DND-41 (cell line): ENCODE data around the gene TRA2B.

Experiments
- ATAC-seq: fragments of 200-7000 bp; cut with Tn5 transposase; 3 replicates; pipeline ENCODE4 v1.9.1; 2021; ENCODE audit warnings: low read depth; ENCODE audit not compliant: insufficient read depth
- DNase-seq: peaks from one replicate; pipeline ENCODE4 v3.0.0-alpha.2; 2020
- H2AFZ ChIP-seq: 2 replicates; pipeline ENCODE4 v1.6.0; 2012; ENCODE audit warnings: low read depth, low read length
- H3K27ac ChIP-seq: 2 replicates; pipeline ENCODE4 v1.5.1; 2012; ENCODE audit warnings: low read length, inconsistent platforms
- H3K27me3 ChIP-seq: fragments of 200-600 bp; sonication (generic); 2 replicates; pipeline ENCODE4 v1.6.0; 2012; ENCODE audit warnings: low read length, mild to moderate bottlenecking, inconsistent platforms; ENCODE audit not compliant: insufficient read depth, poor library complexity
- H3K36me3 ChIP-seq: 2 replicates; pipeline ENCODE4 v1.5.1; 2012; ENCODE audit warnings: low read length, inconsistent platforms; ENCODE audit not compliant: insufficient read depth
- H3K4me1 ChIP-seq: 2 replicates; pipeline ENCODE4 v1.5.1; 2012; ENCODE audit warnings: mild to moderate bottlenecking, low read length; ENCODE audit not compliant: insufficient read depth
- H3K4me2 ChIP-seq: 2 replicates; pipeline ENCODE4 v1.6.0; 2012; ENCODE audit warnings: mild to moderate bottlenecking, moderate library complexity, low read length, inconsistent platforms; ENCODE audit not compliant: insufficient read depth
- H3K4me3 ChIP-seq, 2 experiments: fragments of 200-600 bp in 1 of 2; shearing (Covaris generic) in 1 of 2; 2 replicates each; pipeline ENCODE4 v1.5.1; 2012 to 2016; ENCODE audit warnings: inconsistent platforms in 2 of 2, low read length in 2 of 2, mild to moderate bottlenecking in 2 of 2, low read depth in 1 of 2, moderate library complexity in 1 of 2
- H3K79me2 ChIP-seq: 2 replicates; pipeline ENCODE4 v1.6.0; 2012; ENCODE audit warnings: low read length, inconsistent platforms; ENCODE audit not compliant: insufficient read depth
- H3K9ac ChIP-seq: 2 replicates; pipeline ENCODE4 v1.6.0; 2012; ENCODE audit warnings: low read depth, mild to moderate bottlenecking, inconsistent platforms, low read length, moderate library complexity
- H3K9me3 ChIP-seq: 2 replicates; pipeline ENCODE4 v1.5.1; 2012; ENCODE audit warnings: low read length, moderate library complexity, mild to moderate bottlenecking, inconsistent platforms; ENCODE audit not compliant: insufficient read depth, severe bottlenecking
- H4K20me1 ChIP-seq: 2 replicates; pipeline ENCODE4 v1.6.0; 2012; ENCODE audit warnings: low read length; ENCODE audit not compliant: insufficient read depth
- EZH2 ChIP-seq: IDR thresholded peaks from 3 replicates; pipeline ENCODE4 v1.6.1; 2012; ENCODE audit warnings: borderline replicate concordance, low read depth, mild to moderate bottlenecking, moderate library complexity, low read length, inconsistent platforms; ENCODE audit not compliant: severe bottlenecking
- TF ChIP-seq, protein P1 (sequence below): IDR thresholded peaks from 2 replicates; pipeline ENCODE4 v1.5.1; 2012; ENCODE audit warnings: borderline replicate concordance, low read length, moderate library complexity, mild to moderate bottlenecking; ENCODE audit not compliant: poor library complexity, severe bottlenecking; ENCODE audit errors: extremely low read depth

The TRA2B gene

DNA sequence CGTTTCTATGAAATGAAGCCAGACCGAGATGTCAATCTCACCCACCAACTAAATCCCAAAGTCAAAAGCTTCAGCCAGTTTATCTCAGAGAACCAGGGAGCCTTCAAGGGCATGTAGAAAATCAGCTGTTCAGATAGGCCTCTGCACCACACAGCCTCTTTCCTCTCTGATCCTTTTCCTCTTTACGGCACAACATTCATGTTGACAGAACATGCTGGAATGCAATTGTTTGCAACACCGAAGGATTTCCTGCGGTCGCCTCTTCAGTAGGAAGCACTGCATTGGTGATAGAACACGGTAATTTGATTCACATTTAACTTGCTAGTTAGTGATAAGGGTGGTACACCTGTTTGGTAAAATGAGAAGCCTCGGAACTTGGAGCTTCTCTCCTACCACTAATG is 41.9 kb upstream of the TRA2B start:
- TF ChIP-seq, protein P1, sequence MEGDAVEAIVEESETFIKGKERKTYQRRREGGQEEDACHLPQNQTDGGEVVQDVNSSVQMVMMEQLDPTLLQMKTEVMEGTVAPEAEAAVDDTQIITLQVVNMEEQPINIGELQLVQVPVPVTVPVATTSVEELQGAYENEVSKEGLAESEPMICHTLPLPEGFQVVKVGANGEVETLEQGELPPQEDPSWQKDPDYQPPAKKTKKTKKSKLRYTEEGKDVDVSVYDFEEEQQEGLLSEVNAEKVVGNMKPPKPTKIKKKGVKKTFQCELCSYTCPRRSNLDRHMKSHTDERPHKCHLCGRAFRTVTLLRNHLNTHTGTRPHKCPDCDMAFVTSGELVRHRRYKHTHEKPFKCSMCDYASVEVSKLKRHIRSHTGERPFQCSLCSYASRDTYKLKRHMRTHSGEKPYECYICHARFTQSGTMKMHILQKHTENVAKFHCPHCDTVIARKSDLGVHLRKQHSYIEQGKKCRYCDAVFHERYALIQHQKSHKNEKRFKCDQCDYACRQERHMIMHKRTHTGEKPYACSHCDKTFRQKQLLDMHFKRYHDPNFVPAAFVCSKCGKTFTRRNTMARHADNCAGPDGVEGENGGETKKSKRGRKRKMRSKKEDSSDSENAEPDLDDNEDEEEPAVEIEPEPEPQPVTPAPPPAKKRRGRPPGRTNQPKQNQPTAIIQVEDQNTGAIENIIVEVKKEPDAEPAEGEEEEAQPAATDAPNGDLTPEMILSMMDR = no peak
- no peak for TF ChIP-seq EZH2
- peaks cover 7% of the 10 kb centered on the region; the same call in 1 of the 2 replicates for H4K20me1 ChIP-seq

GRCh38 chr3:185978516-185978915 is 40.7 kb upstream of the TRA2B start:
- ATAC-seq = no peak
- no peak overlapping the region for H2AFZ ChIP-seq

More for the DNA sequence above, 41.9 kb upstream of the TRA2B start:
- Histone ChIP-seq H3K27me3 (peaks cover 7% of the 10 kb centered on the region), H2AFZ (no peak overlapping the region), H3K79me2 (no peaks in the 10 kb centered on the region), H3K36me3 (no peaks in the 10 kb centered on the region), H3K4me1 (no peaks in the 10 kb centered on the region), H3K4me3 (no peak overlapping the region), H3K9me3 (no peaks in the 10 kb centered on the region), H3K9ac (no peak overlapping the region), H3K27ac (no peak overlapping the region), H3K4me2 (no peak overlapping the region)
- ATAC-seq = no peak
- no peak for DNase-seq

DNA sequence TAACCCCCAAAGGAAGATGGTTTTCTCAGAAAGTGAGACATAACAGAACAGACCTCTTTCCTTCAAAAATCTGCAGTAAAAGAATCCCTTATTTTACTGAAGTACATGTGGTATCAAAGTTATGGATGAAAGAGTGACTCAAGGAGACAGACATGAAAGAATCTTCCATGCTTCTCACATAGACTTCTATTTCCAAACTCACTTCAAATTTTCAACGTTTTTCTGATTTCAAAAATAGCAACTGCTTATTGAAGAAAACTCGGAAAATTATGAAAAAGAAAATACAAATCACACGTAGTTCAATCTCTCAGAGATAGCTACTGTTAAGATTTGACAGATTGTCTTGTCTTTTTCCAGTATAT is 39.8 kb upstream of the TRA2B start:
- ATAC-seq (no peak; the same call in 2 of the 3 replicates), DNase-seq (no peak)
- Histone ChIP-seq H3K79me2 (no peaks in the 10 kb centered on the region), H3K4me2 (no peak overlapping the region), H3K36me3 (no peaks in the 10 kb centered on the region), H4K20me1 (peaks cover 3% of the 10 kb centered on the region; the same call in 1 of the 2 replicates), H2AFZ (no peak overlapping the region), H3K4me3 (no peak overlapping the region), H3K27ac (no peak overlapping the region), H3K4me1 (no peaks in the 10 kb centered on the region), H3K9me3 (no peaks in the 10 kb centered on the region), H3K9ac (no peak overlapping the region), H3K27me3 (peaks cover 7% of the 10 kb centered on the region)
- no peak for TF ChIP-seq EZH2
- TF ChIP-seq, protein P1 = no peak

More at GRCh38 chr3:185978516-185978915, 40.7 kb upstream of the TRA2B start:
- Histone ChIP-seq H3K4me2 (no peak overlapping the region), H3K9ac (no peak overlapping the region), H3K27me3 (peaks cover 7% of the 10 kb centered on the region), H3K79me2 (no peaks in the 10 kb centered on the region), H3K36me3 (no peaks in the 10 kb centered on the region), H4K20me1 (peaks cover 3% of the 10 kb centered on the region; the same call in 1 of the 2 replicates), H3K4me1 (no peaks in the 10 kb centered on the region), H3K27ac (no peak overlapping the region), H3K4me3 (no peak overlapping the region), H3K9me3 (no peaks in the 10 kb centered on the region)
- DNase-seq = no peak
- TF ChIP-seq EZH2 = no peak
- TF ChIP-seq, protein P1 = no peak
